Measurements from ENCODE around the gene MAPK8IP1.

DNA sequence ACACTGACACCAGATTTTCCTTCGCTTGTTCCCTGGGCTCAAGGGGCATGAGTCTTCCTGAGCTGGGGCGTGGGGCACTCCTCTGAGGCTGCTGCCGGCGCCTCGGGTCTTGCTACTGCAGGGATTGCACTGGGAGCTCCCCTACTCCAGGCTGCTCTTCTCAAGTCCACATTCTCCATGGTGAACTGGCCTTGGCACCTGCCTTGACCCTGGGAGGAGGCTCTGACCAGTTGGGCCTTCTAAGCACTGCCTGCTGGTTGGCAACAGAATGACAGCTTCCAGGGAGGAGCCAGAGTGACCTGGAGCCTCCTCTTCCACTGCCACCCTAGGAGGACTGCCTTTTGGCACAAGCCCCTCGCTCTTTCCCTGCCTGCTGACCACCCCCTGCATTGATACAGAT, 12.1 kb downstream of the MAPK8IP1 start:
- TF ChIP-seq, protein P1, sequence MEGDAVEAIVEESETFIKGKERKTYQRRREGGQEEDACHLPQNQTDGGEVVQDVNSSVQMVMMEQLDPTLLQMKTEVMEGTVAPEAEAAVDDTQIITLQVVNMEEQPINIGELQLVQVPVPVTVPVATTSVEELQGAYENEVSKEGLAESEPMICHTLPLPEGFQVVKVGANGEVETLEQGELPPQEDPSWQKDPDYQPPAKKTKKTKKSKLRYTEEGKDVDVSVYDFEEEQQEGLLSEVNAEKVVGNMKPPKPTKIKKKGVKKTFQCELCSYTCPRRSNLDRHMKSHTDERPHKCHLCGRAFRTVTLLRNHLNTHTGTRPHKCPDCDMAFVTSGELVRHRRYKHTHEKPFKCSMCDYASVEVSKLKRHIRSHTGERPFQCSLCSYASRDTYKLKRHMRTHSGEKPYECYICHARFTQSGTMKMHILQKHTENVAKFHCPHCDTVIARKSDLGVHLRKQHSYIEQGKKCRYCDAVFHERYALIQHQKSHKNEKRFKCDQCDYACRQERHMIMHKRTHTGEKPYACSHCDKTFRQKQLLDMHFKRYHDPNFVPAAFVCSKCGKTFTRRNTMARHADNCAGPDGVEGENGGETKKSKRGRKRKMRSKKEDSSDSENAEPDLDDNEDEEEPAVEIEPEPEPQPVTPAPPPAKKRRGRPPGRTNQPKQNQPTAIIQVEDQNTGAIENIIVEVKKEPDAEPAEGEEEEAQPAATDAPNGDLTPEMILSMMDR (IDR thresholded peaks at IDR 0.05 in 8 of 11, conservative IDR thresholded peaks at IDR 0.05 in 3 of 11) = no peak
- no peak for TF ChIP-seq POLR2AphosphoS5 (IDR thresholded peaks at IDR 0.05)
- no peak for TF ChIP-seq POLR2A (IDR thresholded peaks at IDR 0.05)
